ENCODE data around the gene ZBTB47.

- TF ChIP-seq CTCF (IDR thresholded peaks at IDR 0.05; ENCODE audit: low read depth, low read length) (no peak), EZH2phosphoT487 (IDR thresholded peaks at IDR 0.05; ENCODE audit: low read depth) (no peak)
Observed at GRCh38 chr3:42658771-42659390, 5.4 kb downstream of the ZBTB47 start.

Data from OCI-LY3 (cell line).